T-helper 2 cell treated with Interferon-gamma antibody and Interleukin-4, amounts not matched to agents 5 μg/mL and 100 μg/mL, for 36 hours (primary cell): ENCODE measurements around the gene DTD1.
"Not testable (repeated sequence)": the region's sequence is repeated elsewhere in the genome, so short reads cannot be mapped to it uniquely, and the experiment has no call there.

ENCODE experiments used
- DNase-seq: peaks from one replicate; pipeline ENCODE4 v3.0.0; 2021; ENCODE audit warnings: low spot score
- H3K27ac Mint-ChIP-seq: one replicate; pipeline ENCODE4 v1.8.0; 2021; ENCODE audit warnings: mild to moderate bottlenecking, mixed read lengths
- H3K27me3 Mint-ChIP-seq: one replicate; pipeline ENCODE4 v1.8.0; 2021; ENCODE audit warnings: low read depth, mixed read lengths
- H3K36me3 Mint-ChIP-seq: one replicate; pipeline ENCODE4 v1.8.0; 2021; ENCODE audit warnings: low read depth, mixed read lengths
- H3K4me1 Mint-ChIP-seq: one replicate; pipeline ENCODE4 v1.8.0; 2021; ENCODE audit warnings: low read depth, mixed read lengths
- H3K4me3 Mint-ChIP-seq: one replicate; pipeline ENCODE4 v1.8.0; 2022; ENCODE audit warnings: mild to moderate bottlenecking, moderate library complexity, mixed read lengths
- H3K9me3 Mint-ChIP-seq: one replicate; pipeline ENCODE4 v1.8.0; 2021; ENCODE audit warnings: mixed read lengths

The DTD1 gene

GRCh38 chr20:18737140-18737539 is 149.3 kb downstream of the DTD1 start:
- H3K27ac Mint-ChIP-seq, result no peak overlapping the region
- DNase-seq, result no peak
- no peaks in the 10 kb centered on the region for H3K9me3 Mint-ChIP-seq
- no peaks in the 10 kb centered on the region for H3K36me3 Mint-ChIP-seq
- H3K27me3 Mint-ChIP-seq, result no peaks in the 10 kb centered on the region
- H3K4me3 Mint-ChIP-seq, result no peak overlapping the region
- H3K4me1 Mint-ChIP-seq, result peaks cover 3% of the 10 kb centered on the region

GRCh38 chr20:18738055-18738454 is 150.2 kb downstream of the DTD1 start:
- Mint-ChIP-seq H3K4me3 (no peak overlapping the region), H3K27ac (no peak overlapping the region)

GRCh38 chr20:18738888-18739287 is 151.0 kb downstream of the DTD1 start:
- DNase-seq, result no peak
- Mint-ChIP-seq H3K27me3 (no peaks in the 10 kb centered on the region), H3K36me3 (no peaks in the 10 kb centered on the region), H3K4me3 (no peak overlapping the region), H3K9me3 (no peaks in the 10 kb centered on the region), H3K27ac (no peak overlapping the region), H3K4me1 (peaks cover 3% of the 10 kb centered on the region)

More at GRCh38 chr20:18738055-18738454, 150.2 kb downstream of the DTD1 start:
- DNase-seq, result no peak
- Mint-ChIP-seq H3K9me3 (no peaks in the 10 kb centered on the region), H3K4me1 (peaks cover 3% of the 10 kb centered on the region), H3K36me3 (no peaks in the 10 kb centered on the region), H3K27me3 (no peaks in the 10 kb centered on the region)

- no peaks in the 10 kb centered on the region for H3K36me3 Mint-ChIP-seq
- no peaks in the 10 kb centered on the region for H3K9me3 Mint-ChIP-seq
- DNase-seq, result no peak
- H3K4me1 Mint-ChIP-seq, result peaks cover 3% of the 10 kb centered on the region
- H3K27ac Mint-ChIP-seq, result no peak overlapping the region
- no peak overlapping the region for H3K4me3 Mint-ChIP-seq
- no peaks in the 10 kb centered on the region for H3K27me3 Mint-ChIP-seq
Measured at GRCh38 chr20:18739751-18740166, 151.9 kb downstream of the DTD1 start.

GRCh38 chr20:18740726-18741125 is 152.9 kb downstream of the DTD1 start:
- DNase-seq, result no peak
- no peaks in the 10 kb centered on the region for H3K27me3 Mint-ChIP-seq
- H3K27ac Mint-ChIP-seq, result no peak overlapping the region
- H3K4me3 Mint-ChIP-seq, result no peak overlapping the region
- no peaks in the 10 kb centered on the region for H3K9me3 Mint-ChIP-seq
- H3K36me3 Mint-ChIP-seq, result no peaks in the 10 kb centered on the region
- peaks cover 3% of the 10 kb centered on the region for H3K4me1 Mint-ChIP-seq

- Mint-ChIP-seq H3K9me3 (no peaks in the 10 kb centered on the region), H3K4me1 (peaks cover 3% of the 10 kb centered on the region), H3K27me3 (no peaks in the 10 kb centered on the region), H3K36me3 (no peaks in the 10 kb centered on the region), H3K27ac (no peak overlapping the region), H3K4me3 (no peak overlapping the region)
- no peak for DNase-seq
Measured at GRCh38 chr20:18742841-18743240, 155.0 kb downstream of the DTD1 start.

GRCh38 chr20:18743665-18744440 is 156.0 kb downstream of the DTD1 start:
- H3K4me1 Mint-ChIP-seq, result no peaks in the 10 kb centered on the region
- no peaks in the 10 kb centered on the region for H3K36me3 Mint-ChIP-seq
- no peak overlapping the region for H3K4me3 Mint-ChIP-seq
- DNase-seq, result no peak
- no peak overlapping the region for H3K27ac Mint-ChIP-seq
- H3K9me3 Mint-ChIP-seq, result no peaks in the 10 kb centered on the region
- no peaks in the 10 kb centered on the region for H3K27me3 Mint-ChIP-seq

GRCh38 chr20:18747090-18747489 is 159.2 kb downstream of the DTD1 start:
- DNase-seq, result no peak
- H3K4me3 Mint-ChIP-seq, result no peak overlapping the region
- no peaks in the 10 kb centered on the region for H3K36me3 Mint-ChIP-seq
- H3K27me3 Mint-ChIP-seq, result no peaks in the 10 kb centered on the region
- H3K4me1 Mint-ChIP-seq, result no peaks in the 10 kb centered on the region
- H3K27ac Mint-ChIP-seq, result no peak overlapping the region
- no peaks in the 10 kb centered on the region for H3K9me3 Mint-ChIP-seq

GRCh38 chr20:18748987-18749386 is 161.1 kb downstream of the DTD1 start:
- Mint-ChIP-seq H3K9me3 (no peaks in the 10 kb centered on the region), H3K27me3 (no peaks in the 10 kb centered on the region), H3K36me3 (no peaks in the 10 kb centered on the region), H3K4me3 (no peak overlapping the region), H3K4me1 (peaks cover 4% of the 10 kb centered on the region), H3K27ac (no peak overlapping the region)
- no peak for DNase-seq

- no peak overlapping the region for H3K4me3 Mint-ChIP-seq
- H3K36me3 Mint-ChIP-seq, result no peaks in the 10 kb centered on the region
- peaks cover 7% of the 10 kb centered on the region for H3K4me1 Mint-ChIP-seq
- H3K9me3 Mint-ChIP-seq, result no peaks in the 10 kb centered on the region
- no peak for DNase-seq
- H3K27ac Mint-ChIP-seq, result no peak overlapping the region
- no peaks in the 10 kb centered on the region for H3K27me3 Mint-ChIP-seq
Measured at GRCh38 chr20:18749528-18749927, 161.7 kb downstream of the DTD1 start.

- no peak overlapping the region for H3K27ac Mint-ChIP-seq
- H3K4me3 Mint-ChIP-seq, result no peak overlapping the region
- H3K4me1 Mint-ChIP-seq, result peaks cover 8% of the 10 kb centered on the region
- H3K27me3 Mint-ChIP-seq, result no peaks in the 10 kb centered on the region
- DNase-seq, result no peak
- H3K9me3 Mint-ChIP-seq, result no peaks in the 10 kb centered on the region
- no peaks in the 10 kb centered on the region for H3K36me3 Mint-ChIP-seq
Measured at GRCh38 chr20:18750735-18751134, 162.9 kb downstream of the DTD1 start.

GRCh38 chr20:18754030-18754652 is 166.3 kb downstream of the DTD1 start:
- no peak for DNase-seq
- Mint-ChIP-seq H3K4me1 (peaks cover 8% of the 10 kb centered on the region), H3K27me3 (no peaks in the 10 kb centered on the region), H3K9me3 (no peaks in the 10 kb centered on the region), H3K36me3 (no peaks in the 10 kb centered on the region), H3K27ac (no peak overlapping the region), H3K4me3 (no peak overlapping the region)

- H3K27me3 Mint-ChIP-seq, result no peaks in the 10 kb centered on the region
- H3K27ac Mint-ChIP-seq, result no peak overlapping the region
- peaks cover 8% of the 10 kb centered on the region for H3K4me1 Mint-ChIP-seq
- H3K36me3 Mint-ChIP-seq, result no peaks in the 10 kb centered on the region
- DNase-seq, result no peak
- no peaks in the 10 kb centered on the region for H3K9me3 Mint-ChIP-seq
- no peak overlapping the region for H3K4me3 Mint-ChIP-seq
Measured at GRCh38 chr20:18754653-18755045, 166.8 kb downstream of the DTD1 start.

- not testable (repeated sequence) for H3K4me3 Mint-ChIP-seq, H3K27ac Mint-ChIP-seq
Measured at GRCh38 chr20:18760852-18761251, 173.0 kb downstream of the DTD1 start.

GRCh38 chr20:18767676-18768075 is 179.8 kb downstream of the DTD1 start:
- H3K4me3 Mint-ChIP-seq, result no peak overlapping the region
- no peak for DNase-seq

More at GRCh38 chr20:18760852-18761251, 173.0 kb downstream of the DTD1 start:
- not testable (repeated sequence) for H3K27me3 Mint-ChIP-seq, H3K9me3 Mint-ChIP-seq, H3K4me1 Mint-ChIP-seq, H3K36me3 Mint-ChIP-seq, DNase-seq

More at GRCh38 chr20:18767676-18768075, 179.8 kb downstream of the DTD1 start:
- H3K9me3 Mint-ChIP-seq, result no peaks in the 10 kb centered on the region
- no peak overlapping the region for H3K27ac Mint-ChIP-seq
- H3K27me3 Mint-ChIP-seq, result peaks cover 12% of the 10 kb centered on the region
- no peaks in the 10 kb centered on the region for H3K4me1 Mint-ChIP-seq
- peaks cover 3% of the 10 kb centered on the region for H3K36me3 Mint-ChIP-seq
